Measurements from ENCODE around the gene TLR3.
"Not testable (repeated sequence)": the region's sequence is repeated elsewhere in the genome, so short reads cannot be mapped to it uniquely, and the experiment has no call there.

Gene TLR3

GRCh38 chr4:186050135-186050534 is 18.8 kb upstream of the TLR3 start:
- DNase-seq = not testable (repeated sequence)

- DNase-seq = no peak
Measured at GRCh38 chr4:186051096-186051495, 17.9 kb upstream of the TLR3 start.

DNA sequence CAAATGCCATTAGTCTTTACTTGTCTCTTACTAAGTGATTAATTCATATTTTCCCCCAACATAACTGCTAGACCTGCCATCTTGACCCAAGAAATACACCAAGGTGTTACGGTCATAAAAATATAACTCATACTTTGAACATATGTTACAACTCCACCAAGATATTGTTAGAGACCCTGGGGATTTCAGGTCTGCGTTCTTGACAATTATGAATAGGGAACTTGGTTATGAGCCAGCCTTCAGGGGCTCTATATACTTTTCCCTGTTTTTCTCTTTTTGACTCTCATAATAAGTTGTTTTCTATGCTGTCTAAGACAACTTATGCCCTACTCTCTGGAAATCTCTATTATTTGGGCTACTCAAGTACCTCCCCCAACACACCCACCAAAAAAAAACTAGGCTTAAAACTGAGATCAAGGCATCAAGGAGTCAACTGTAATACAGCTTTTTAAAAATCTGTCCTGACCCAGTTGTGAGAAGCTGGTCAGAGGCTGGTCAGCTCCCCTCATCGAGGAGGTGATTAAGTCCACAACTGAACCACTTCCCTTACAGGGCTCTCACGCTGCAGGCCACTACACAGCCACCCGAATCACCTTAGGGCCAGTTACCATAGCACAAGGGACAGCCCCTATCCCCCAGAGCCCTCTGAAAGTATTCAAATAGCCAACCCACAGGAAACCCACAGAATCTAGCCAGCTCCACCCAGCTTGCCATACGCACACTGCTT is 10.5 kb upstream of the TLR3 start:
- DNase-seq = no peak

DNA sequence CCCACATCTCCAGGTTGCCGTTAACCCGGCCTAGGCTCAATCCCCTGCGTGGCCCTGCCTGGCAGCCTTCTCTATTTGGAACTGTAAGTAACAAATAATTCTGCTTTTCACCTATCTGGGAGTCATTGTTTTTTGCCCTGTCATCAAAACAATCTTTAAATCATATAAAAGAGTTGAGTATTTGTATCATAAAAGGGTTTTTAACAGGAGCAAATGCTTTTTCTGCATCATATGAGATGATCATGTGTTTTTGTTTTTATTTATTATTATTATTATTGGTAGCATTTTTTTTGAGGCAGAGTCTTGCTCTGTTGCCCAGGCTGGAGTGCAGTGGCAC is 10.0 kb upstream of the TLR3 start:
- DNase-seq = no peak

DNA sequence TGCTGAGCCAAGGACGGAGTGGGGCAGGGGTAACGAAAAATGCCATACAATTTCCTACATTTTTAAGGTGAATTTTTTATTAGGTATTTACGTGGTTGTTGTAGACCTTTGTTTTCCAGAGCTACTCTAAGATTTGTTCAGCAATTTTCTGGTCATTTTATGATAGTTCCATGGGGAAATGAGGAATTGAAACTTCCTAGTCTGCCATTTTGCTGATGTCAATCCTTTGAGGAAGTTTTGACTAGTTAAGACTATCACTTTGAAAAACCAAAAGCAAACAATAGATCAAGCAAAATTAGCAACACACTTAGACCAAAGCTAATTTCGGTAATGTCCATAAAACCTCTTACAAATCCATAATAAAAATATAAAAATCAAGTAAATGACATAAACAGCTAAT is 7.0 kb upstream of the TLR3 start:
- DNase-seq = no peak

DNA sequence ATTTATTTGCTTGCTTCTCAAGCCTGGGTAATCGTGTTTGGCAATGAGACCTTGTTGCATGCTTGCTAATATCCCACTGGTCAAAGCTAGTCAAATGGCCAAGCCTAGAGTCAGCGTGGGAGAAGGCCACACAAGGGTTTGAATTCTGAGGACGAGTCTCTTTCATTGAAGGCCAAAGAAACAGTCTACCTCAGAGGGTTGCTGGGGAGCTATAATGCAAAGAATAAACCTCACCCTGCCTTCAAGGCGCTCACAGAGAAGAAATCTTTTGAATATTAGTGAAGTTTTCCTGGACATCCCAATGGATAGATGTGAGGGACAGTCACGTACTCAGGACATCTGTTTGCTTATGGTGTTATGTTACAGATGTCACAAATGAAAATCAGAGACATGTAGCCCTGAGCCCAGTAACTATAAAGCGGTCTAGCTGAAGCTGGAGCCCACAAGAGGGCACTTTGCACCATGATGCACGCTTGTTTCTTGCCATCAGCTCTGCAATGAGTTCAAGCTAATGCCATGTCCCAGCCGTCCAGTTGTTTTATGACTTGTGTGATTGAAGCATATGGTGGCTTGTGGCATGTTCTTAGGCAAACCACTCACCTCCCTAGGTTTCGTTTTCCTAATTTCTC is 1.1 kb upstream of the TLR3 start:
- peak; percentile 12 for DNase-seq

GRCh38 chr4:186069729-186070128 is 773 bp downstream of the TLR3 start:
- no peak for DNase-seq

DNA sequence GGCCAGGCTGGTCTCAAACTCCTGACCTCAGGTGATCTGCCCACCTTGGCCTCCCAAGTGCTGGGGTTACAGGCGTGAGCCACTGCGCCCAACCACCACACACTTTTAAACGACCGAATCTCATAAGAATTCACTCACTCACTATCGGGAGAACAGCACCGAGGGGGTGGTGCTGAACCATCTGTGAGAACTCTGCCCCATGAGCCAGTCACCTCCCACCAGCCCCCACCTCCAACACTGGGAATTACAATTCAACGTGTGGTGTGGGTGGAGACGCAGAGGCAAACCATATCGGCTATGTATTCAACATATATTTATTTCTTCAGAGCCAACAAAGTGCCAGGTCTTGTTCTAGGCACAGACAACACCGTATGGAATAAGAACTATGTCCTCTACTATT is 3.6 kb downstream of the TLR3 start:
- no peak for DNase-seq

DNA sequence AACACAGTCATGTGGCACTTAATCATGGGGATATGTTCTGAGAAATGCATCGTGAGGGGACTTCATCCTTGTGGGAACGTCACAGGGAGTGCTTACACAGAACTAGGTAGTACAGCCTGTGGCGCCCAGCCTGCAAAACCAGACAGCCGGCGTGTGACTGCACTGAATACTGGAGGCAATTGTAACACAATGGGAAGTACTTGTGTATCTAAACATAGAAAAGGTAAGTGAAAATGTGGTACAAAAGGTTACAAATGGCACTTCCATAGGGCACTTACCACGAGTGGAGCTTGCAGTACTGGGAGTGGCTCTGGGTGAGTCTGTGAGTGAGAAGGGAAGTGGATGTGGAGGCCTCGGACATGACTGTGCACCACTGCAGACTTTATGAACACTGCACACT is 5.2 kb downstream of the TLR3 start:
- DNase-seq = no peak

DNA sequence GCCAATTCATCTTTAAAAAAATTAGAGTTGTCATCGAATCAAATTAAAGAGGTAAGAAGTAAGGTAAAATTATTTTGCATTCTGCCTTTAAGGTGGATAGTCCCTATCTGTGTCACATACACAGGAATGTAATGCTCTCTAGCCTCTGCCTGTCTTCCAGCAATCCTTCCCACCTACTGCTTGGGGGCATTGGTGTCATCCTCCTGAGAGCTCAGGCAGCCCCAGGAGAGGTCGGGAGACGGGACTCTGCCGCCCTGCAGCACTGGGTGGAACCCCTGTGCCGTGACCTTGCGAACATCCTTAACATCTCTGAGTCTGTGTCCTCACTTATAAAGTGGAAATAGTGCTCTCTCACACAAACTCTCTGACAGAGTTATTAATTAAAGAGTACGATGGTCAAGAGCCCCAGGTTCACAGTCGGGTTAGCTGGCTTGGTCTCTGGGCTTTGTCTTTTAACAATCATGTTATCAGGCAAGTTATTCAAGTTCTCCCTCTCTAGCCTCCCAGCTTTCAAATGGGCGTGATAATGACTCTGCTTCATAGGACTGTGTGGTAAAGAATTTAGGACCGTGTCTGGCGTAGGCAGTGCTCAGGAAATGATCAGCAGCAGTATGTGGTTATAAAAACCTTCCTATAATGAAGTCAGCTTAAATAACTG is 10.2 kb downstream of the TLR3 start:
- no peak for DNase-seq

- no peak for DNase-seq
Measured at GRCh38 chr4:186079694-186080093, 10.7 kb downstream of the TLR3 start.

GRCh38 chr4:186081202-186081807 is 12.3 kb downstream of the TLR3 start:
- DNase-seq = no peak

DNA sequence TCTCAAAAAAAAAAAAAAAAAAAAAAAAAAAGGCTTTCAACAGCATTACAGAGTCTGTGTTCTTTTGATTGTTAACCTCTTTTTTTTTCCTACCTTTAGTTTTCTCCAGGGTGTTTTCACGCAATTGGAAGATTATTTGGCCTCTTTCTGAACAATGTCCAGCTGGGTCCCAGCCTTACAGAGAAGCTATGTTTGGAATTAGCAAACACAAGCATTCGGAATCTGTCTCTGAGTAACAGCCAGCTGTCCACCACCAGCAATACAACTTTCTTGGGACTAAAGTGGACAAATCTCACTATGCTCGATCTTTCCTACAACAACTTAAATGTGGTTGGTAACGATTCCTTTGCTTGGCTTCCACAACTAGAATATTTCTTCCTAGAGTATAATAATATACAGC is 13.3 kb downstream of the TLR3 start:
- DNase-seq = no peak

- DNase-seq = no peak
Measured at GRCh38 chr4:186088523-186088922, 19.6 kb downstream of the TLR3 start.

GRCh38 chr4:186092296-186092695 is 23.3 kb downstream of the TLR3 start:
- DNase-seq = no peak

GRCh38 chr4:186095406-186095805 is 26.4 kb downstream of the TLR3 start:
- no peak for DNase-seq

GRCh38 chr4:186096681-186097165 is 27.8 kb downstream of the TLR3 start:
- no peak for DNase-seq

DNA sequence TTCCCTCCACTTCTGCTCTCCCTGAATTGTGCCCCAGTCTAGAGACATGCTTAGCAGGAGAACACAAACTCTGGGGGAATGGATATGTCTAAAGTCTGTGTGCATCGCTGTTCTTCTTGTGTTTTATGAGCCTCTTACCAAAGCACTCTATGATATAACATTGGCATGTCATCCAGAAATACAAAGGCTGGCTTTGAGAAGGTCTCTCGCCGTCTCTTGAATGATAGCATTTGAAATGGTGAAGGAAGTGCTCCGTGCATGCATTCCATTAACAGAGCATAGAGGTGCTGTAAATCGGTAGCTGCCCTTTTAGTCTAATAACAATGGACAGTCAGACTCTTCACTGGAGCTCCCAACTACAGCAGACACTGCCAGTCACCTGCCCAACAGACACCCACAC is 28.4 kb downstream of the TLR3 start:
- DNase-seq = no peak

GRCh38 chr4:186102931-186103330 is 34.0 kb downstream of the TLR3 start:
- no peak for DNase-seq

GRCh38 chr4:186104114-186104889 is 35.3 kb downstream of the TLR3 start, which contains the start of gene FAM149A:
Gene FAM149A (plus strand): TSS chr4:186104704.
- DNase-seq = peak; percentile 65

DNA sequence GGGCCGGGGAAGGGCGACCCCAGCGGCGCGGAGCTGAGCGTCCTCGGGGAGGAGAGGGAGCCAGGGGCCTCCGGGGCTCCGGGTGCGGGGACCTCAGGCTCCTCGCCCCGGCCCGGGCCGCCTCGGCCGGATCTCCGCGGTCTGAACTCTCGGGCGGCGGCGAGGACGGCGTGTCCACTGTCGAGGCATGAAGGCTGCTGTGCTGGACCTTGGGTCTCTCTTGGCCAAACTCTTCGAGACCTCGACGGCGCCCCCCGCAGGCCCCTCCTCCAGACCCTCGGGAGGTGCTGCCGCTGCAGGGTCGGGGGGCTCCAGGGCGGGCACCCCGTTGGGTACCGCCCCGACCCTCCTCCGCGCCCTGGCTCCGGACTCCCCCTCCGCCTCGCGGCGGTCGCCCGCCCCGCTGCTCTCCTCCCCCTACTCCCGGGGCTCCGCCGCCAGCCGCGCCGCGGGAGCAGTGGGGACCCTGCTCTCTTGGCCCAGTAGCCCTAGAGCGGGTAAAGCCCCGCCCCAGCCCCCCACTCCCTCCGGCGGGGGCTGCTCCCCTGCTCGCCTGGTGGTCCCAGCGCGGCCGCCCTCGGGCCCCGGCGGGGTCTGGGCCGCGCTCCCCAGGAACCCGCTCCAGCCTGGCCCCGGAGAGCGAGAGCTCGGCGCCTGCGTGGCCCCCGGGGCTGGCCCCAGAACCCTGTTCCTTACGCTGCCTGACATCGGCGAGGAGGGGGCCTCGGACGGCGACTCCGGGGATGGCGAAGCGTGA is 36.1 kb downstream of the TLR3 start:
- peak; percentile 10 for DNase-seq

DNA sequence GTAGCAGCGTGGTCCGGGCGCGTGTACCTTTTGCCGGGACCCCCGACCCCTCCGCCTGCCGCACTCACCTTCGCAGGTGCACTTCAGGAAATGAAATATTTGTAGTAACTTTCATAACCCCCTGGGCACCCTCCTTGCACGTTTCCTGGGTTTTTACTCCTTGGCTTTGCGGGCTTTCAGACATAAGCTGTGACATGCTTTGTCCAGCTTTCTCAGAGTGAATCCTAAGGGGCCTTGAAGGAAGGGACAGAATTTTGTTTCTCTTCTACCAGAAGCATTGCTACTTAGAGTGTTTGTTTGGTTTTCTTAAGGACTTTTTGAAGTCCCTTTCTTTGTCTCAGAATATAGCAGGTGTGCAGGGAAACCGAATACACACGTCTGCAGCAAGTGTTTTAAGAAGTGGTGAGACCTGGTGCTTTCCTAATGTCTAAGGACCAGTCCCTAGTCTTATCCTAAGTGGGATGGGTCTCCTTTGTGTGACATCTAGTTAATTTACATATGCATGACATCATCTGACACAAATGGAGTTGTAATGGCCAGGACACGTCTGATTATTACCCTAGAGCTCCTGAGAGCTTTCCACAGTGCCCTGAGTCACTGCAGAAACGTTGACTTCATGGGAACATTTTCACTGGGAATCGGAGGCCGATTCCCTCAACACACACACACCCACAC is 36.8 kb downstream of the TLR3 start:
- no peak for DNase-seq
